HG02642 (cell line): ENCODE results near the gene IGSF23.
"Not testable (repeated sequence)": the region's sequence is repeated elsewhere in the genome, so short reads cannot be mapped to it uniquely, and the experiment has no call there.

ENCODE experiments used
- ATAC-seq: cut with Tn5 transposase; IDR thresholded peaks from one replicate; pipeline ENCODE4 v1.9.1; 2021; ENCODE audit warnings: mild to moderate bottlenecking; ENCODE audit not compliant: unreplicated experiment, poor library complexity

Gene IGSF23

DNA sequence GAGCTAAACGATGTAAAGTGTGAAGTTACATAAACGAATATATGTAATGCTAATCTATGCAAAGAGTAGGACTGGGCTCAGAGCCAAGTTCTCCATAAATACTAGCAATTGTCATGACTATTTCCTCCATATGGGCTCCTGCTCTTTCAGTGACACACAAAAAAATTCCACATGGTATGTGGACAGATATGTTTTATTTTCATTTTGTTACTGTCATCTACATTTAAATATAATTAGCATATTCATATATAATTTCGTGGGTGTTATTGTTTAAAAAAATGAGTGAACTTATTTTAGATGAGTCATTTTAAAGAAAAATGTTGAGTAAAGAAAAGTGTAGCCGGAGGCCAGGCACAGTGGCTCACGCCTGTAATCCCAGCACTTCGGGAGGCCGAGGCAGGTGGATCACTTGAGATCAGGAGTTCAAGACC lies 5.0 kb upstream of the IGSF23 start:
- ATAC-seq, result no peak

DNA sequence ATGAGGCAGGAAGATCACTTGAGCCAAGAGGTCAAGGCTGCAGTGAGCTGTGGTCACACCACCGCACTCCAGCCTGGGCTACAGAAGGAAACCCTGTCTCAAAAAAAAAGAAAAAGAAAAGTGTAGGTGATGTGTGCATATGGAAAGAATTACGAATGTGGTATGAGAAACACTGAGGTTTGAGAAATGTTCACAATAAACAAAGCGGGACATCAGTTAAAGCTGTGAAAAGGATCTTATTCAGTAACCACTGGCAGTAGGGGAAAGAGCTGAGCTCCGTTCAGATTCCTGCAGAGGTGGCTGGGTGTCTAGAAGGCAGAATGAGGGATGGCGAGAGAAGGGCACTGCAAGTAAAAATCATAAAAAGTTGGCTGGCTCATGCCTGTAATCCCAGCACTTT lies 4.1 kb upstream of the IGSF23 start:
- ATAC-seq, result no peak

DNA sequence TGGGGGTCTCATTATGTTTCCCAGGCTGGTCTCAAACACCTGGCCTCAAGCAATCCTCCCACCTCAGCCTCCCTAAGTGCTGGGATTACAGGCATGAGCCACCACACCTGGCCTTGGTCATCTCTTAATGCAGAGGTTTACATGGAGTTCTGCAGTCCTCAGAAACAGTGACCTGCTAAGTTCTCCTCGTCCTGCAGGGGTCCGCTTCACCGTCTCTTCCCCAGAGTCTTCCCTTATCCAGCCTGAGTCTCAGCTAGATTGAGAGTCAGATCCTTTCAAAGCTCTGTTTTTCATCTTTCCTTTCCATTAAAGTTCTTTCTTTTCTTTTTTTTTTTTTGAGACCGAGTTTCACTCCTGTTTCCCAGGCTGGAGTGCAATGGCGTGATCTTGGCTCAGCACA lies 2.9 kb upstream of the IGSF23 start:
- ATAC-seq, result not testable (repeated sequence)

DNA sequence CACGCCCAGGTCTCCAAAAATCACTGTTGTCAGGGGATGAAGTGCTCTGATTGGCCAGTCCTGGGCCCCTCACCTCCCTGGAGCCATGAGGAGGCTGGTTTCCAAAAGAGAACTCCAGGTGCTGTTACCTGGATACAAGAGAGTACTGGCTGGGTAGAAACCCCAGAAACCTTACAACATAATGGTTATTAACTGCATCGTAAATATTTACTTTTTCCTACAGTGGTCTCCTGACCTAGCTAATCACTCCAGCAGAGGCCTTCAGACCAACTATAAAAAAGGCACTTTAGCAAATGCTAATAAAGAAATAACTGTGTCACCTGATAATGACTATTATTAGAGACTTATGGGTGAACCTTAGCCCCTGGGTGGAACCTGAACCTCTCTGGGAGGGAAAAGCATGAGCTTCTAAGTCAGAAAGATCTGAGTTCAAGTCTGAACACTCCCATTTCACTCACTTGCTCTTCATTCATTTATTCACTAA lies 1.5 kb upstream of the IGSF23 start:
- no peak for ATAC-seq

DNA sequence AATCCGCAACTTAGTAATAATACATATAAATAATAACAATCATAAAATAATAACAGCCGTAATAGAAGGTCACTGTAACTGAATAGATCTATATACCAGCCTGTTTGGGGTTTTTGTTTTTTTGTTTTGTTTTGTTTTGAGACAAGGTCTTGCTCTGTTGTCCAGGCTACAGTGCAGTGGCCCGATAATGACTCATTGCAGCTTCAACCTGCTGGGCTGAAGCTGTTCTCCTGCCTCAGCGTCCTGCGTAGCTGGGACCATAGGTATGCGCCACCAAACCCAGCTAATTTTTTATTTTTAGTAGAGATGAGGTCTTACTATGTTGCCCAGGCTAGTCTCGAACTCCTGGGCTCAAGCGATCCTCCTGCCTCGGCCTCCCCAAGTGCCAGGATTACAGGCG lies 950 bp downstream of the IGSF23 start:
- no peak for ATAC-seq

DNA sequence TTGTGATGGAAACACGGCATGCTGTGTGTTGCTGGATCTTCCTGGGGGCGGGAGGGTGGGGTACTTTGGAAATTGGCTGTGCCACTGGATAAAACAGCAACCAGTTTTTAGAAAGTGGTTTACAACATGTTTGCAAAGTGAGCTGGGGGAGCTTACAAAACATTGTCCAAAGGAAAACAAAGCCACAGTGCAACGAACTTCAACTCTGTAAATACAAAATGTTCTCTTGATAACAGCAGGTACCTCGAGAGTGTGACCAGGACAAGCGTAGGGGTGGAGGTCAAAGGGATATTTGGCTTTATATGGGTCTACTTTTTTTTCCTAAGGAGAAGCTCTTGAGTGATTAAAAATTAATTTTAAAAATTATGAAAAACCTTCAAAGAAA lies 2.5 kb downstream of the IGSF23 start:
- ATAC-seq, result no peak

DNA sequence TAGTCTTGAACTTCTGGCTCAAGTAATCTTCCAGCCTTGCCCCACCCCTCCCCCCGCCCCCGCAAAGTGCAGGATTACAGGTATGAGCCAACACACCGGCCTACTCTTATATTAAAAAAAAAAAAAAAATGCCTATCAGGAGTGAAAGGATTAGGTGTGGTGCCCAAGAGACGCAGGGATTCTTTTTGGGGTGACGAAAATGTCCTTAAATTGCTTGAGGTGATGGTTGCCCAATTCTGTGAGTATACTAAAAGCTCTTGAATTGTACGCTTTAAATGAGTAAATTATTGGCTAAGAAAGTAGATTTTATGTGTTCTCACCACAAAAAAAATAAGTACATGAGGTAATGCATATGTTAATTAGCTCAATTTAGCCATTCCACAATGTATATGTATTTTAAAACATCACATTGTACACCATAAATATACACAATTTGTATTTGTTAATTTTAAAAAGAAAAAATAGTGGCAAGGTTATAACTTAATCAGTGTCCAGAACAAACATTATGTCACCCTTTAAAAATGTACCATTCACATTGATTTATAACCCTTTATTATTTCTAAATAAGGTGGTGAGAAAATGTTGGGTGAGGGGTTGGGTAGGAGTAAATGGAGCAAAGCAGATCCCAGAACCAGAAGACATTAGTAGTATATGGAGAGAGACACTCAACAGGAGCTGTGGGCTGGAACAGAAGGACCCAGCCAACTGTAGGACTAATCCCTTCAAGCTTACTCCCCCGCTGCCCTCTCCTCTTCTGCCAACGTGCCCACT lies 3.9 kb downstream of the IGSF23 start:
- ATAC-seq, result no peak

DNA sequence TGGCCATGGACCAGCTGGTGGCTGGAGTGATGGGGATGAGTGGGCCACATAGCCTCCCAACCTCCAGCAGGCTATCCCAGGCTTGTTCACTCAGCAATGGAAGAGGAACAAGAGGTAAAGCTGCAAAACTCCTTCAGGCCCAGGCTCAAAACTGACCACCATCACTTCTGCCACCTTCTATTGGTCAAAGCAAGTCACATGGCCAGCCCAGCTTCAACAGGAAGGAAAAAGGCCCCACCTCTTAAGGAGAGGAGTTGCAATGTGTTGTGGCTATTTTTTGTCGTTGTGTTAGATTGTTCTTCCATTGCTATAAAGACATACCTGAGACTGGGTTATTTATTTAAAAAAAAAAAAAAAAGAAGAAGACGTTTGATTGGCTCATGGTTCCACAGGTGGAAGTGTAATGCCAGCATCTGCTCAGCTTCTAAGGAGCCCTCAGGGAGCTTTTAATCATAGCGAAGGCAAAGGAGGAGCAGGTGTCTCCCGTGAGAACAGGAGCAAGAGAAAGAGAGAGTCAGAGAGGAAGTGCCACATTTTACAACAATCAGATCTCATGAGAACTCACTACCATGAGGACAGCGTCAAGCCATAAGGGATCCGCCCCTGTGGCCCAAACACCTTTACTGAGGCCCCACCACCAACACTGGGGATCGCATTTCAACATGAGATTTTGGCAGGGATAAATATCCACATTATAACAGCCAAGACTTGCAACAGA lies 5.4 kb downstream of the IGSF23 start:
- no peak for ATAC-seq

DNA sequence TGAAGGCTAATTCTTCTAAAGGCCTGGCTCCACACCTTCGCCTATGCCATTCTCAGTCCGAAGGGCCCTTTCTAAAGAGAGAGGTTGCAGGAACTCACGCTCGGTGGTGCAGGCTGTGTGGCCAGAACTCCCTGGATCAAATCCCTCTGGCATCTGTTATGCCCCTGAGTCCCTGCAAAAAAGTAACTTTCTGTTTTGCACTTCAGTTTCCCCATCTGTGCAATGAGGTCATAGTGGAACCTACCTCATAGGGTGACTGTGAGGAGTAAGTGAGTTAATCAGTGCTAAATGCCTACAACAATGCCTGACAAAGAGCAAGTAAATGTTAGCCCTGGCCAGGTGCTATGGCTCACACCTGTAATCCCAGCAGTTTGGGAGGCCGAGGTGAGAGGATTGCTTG lies 7.3 kb downstream of the IGSF23 start:
- ATAC-seq, result no peak

DNA sequence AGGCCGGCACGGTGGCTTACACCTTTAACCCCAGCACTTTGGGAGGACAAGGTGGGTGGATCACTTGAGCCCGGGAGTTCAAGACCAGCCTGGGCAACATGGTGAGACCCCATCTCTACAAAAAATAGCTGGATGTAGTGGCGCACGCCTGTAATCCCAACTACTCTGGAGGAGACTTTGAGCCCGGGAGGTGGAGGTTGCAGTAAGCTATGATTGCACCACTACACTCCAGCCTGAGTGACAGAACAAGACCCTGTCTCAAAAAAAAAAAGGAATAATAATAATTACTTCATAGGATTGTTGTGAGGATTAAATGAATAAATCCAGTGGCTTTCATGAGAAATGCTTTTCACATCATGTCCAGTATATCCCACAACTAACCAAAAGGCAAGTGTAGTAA lies 8.0 kb downstream of the IGSF23 start:
- ATAC-seq, result no peak

DNA sequence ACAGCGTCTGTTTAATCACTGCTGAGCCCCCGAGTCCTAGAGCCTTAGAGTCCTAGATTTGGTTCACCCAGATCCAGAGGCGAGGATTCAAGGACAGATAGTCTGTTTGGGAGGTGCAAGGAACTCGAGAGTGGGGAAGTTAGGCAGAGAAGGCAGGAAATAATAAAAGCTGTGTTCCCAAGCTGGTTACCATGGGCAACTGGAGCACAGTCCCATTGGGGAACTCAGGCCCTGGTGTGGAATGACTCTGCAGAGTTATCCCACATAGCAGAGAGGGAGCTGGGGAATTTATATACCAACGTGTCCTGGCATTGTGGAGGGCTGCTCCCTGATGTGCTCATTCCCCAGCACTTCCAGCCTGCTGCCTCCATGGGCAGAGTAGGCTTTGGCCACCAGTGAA lies 9.7 kb downstream of the IGSF23 start:
- no peak for ATAC-seq

DNA sequence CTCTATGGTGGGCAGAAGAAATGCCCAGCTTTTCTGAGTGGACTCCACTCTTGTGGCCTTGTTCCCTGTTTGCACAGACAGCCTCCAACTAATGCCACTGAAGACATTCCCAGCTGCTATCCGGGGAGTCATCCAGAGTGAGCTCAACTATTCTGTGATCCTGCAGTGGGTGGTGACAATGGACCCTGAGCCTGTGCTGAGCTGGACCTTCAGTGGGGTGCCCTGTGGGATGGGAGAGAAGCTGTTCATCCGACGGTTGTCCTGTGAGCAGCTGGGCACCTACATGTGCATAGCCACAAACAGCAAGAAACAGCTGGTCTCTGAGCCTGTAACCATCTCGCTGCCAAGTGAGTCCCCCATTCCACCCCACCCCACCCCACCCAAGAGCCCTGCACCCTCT lies 10.3 kb downstream of the IGSF23 start:
- no peak for ATAC-seq

DNA sequence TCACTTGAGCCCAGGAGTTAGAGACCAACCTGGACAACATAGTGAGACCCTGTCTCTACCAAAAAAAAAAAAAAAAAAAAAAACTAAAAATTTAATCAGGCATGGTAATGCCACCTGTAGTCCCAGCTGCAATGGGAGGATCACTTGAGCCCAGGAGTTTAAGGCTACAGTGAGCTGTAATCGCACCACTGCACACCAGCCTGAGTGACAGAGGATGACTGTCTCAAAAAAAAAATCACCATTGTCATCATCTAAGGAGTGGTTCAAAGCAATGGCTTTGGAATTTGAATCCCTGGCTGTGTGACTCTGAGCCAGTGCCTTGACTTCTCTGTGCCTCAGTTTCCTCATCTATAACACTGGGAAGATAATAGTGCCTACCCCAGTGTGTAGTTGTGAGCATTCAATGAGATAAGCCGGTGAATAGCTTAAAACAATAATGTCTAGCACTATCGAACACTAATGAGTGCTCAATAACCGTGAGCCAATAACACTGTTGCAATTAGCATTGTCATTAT lies 11.5 kb downstream of the IGSF23 start:
- no peak for ATAC-seq

DNA sequence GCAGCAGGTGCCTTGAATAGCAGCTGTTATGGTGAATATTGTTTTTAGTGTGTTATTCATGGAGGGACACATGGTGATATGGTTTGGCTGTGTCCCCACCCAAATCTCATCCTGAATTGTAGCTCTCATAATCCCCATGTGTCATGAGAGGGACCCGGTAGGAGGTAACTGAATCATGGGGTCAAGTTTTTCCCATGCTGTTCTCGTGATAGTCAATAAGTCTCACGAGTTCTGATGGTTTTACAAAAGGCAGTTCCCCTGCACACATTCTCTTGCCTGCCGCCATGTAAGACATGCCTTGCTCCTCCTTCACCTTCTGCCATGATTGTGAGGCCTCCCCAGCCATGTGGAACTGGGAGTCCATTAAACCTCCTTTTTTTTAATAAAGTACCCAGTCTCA lies 12.3 kb downstream of the IGSF23 start:
- ATAC-seq, result not testable (repeated sequence)

DNA sequence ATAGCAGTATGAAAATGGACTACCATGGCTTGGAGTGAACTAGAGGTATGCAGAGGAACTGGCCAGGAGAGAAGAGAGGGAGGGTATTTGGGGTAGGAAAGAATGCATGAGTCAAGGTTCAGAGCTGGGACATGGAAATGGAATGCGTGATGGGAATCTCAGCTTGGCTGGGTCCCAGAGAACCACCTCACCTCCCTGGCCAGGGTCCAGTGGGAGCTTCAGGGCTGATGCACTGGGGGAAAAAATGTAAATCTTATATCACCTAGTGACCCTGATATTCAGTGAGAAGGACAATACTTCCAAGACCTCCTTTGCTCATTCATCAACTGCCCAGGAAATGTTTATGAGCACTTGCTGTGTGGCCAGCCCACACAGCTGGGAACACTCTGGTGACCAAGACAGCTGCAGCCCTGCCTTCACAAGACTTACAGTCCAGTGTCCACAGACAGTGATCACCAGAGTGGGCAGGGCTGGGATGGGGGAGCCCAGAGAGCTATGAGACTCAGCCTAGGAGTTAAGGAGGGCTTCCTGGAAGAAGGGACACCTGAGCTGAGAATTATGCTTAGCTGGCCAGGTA lies 12.8 kb downstream of the IGSF23 start:
- ATAC-seq, result no peak

DNA sequence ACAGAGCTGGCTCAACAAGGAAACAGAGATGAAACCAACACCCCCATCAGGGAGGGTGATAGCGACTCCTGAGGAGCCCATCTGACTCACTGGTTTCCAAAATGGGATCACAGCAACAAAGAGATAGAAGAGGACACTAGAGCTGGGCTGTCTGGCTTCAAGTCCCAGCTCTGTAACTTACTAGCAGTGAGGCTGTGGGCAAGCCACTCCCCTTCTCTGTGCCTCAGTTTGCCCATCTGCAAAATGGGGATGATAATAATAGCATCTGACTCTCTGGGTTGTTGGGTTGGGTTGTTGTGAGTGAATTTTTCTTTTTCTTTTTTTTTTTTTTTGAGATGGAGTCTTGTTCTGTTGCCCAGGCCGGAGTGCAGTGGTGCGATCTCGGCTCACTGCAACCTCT lies 14.3 kb downstream of the IGSF23 start:
- no peak for ATAC-seq

DNA sequence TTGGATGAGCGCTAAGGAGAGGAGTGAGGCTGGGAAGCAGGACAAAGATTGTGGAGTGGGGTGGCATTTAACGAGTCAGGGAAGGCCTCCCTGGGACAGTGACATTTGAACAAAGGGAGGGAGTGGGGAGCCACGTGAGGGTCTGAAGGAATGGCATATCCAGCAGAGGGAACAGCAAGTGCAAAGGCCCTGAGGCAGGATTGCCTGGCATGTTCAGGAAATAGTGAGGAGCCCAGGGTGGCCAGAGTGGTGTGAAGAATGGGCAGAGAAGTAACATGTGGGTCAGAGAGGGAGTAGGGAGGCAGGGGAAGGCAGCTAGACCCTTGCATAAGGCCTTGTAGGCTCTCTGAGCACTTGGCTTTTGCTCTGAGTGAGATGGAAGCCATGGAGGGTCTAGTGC lies 15.4 kb downstream of the IGSF23 start:
- no peak for ATAC-seq

DNA sequence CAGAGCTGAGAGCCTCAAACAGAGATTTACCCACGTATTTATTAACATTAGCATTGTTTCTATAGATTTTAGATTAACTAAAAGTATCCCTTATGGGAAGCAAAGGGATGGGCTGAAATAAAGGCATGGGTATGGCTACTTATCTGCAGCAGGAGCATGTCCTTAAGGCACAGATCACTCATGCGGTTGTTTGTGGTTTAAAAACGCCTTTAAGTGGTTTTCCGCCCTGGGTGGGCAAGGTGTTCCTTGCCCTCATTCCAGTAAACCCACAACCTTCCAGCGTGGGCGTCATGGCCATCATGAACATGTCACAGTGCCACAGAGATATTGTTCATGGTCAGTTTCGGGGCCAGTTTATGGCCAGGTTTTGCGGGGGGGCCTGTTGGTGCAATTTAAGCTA lies 18.2 kb downstream of the IGSF23 start:
- ATAC-seq, result not testable (repeated sequence)

DNA sequence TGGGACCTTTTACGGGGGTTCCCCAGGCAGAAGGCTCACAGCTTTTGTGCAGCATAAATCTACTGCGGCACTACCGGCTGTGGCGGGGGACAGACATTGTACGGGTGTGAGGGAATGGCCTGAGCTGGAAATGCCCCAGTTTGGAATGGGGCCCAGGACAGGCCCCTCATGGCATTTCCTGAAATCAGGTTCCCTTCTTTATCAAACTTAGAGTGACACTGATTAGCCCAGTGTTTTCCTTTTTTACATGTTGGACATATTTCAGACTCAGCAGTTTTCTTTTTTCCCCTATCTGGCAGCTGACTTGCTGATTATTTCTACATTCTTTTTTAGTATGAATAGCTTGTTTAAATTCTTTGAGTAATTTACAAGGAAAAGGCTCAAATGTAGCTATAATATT lies 20.7 kb downstream of the IGSF23 start:
- ATAC-seq, result not testable (repeated sequence)

DNA sequence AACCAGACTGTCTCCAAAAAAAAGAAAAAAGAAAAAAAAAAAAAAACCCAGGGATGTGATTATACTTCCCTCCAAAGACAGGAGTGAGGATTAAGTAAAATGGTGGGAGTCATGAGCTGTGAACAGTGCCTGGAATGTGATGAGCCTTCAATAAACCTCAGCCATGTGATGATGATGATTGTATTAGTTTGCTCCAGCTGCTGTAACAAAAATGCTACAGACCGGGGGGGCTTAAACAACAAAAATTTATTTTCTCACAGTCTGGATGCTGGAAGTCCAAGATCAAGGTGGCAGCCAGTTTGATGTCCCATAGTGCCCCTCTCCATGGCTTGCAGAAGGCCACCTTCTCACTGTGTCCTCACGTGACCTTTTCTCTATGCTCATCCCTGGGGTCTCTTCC lies 21.4 kb downstream of the IGSF23 start:
- ATAC-seq, result no peak
